ENCODE results near the gene CD74.
"Not testable (repeated sequence)": the region's sequence is repeated elsewhere in the genome, so short reads cannot be mapped to it uniquely, and the experiment has no call there.

Gene CD74

DNA sequence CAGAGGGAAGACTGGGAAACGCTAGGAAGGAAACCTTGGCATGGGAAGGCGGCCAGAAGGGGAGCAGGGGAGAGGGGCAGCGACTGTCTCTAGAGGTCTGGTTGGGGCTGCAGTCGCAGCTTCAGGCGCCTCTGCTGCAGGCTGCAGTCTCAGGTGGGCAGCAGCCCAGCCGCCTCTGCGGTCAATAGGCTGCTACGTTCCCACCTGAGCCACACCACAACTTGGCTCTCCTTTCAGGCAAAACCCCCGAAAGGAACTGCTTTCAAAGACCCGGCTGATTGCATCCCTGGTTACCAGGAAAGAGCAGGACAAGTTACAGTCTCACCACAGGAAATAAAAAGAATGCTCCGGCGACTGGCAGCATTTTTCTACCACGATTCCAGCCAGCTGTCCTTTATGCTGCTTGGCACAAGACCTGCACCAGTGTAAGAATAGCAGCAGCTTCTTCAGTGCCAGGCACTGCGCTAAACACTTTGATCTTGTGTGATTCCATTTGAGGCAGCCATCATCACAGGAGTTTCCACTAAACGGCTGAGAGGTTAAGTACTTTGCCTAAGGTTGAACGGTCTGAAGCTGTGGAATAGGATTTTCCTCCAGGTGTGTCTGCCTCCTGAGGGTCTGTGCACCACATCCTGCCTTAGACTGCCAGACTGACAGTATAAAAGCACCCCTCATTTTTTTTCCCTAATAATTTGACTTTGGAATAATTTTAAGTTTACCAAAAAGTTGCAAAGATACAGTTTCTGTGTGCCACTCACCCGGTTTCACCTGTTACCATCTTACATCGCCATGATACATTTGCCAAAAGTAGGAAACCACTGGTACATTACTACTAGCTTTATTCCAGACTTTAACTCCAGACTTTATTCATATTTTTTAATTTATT, 29.3 kb upstream of the CD74 start:
- DNase-seq (ENCODE audit: low spot score): no peak

DNA sequence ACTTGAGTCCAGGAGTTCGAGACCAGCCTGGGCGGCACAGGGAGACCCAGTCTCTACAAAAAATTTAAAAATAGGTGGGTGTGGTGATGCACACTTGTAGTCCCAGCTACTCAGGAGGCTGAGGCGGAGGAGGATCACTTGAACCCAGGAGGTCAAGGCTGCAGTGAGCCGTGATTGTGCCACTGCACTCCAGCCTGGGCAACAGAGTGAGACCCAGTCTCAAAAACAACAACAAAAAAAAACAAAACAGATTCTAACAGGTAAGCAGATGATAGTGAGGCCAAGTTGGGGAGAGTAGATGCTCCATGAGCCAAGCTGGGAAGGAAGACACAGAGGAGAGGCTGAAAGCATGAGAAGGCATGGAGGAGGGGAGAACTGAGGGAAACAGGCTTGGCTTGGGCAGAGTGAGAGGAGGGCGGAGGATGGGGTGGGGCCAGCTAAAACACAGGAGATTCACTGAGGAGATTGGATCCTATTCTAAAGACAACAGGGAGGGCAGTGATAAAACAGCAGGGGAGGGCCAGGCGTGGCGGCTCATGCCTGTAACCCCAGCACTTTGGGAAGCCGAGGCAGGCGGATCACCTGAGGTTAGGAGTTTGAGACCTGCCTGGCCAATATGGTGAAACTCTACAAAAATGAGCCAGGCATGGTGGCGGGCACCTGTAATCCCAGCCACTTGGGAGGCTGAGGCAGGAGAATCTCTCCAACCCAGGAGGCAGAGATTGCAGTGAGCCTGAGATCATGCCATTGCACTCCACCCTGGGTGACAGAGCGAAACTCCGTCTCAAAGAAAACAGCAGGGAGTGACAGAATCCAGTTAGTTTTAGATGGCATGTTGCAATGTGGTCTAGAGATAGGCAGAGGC, 28.5 kb upstream of the CD74 start:
- DNase-seq (ENCODE audit: low spot score): no peak

DNA sequence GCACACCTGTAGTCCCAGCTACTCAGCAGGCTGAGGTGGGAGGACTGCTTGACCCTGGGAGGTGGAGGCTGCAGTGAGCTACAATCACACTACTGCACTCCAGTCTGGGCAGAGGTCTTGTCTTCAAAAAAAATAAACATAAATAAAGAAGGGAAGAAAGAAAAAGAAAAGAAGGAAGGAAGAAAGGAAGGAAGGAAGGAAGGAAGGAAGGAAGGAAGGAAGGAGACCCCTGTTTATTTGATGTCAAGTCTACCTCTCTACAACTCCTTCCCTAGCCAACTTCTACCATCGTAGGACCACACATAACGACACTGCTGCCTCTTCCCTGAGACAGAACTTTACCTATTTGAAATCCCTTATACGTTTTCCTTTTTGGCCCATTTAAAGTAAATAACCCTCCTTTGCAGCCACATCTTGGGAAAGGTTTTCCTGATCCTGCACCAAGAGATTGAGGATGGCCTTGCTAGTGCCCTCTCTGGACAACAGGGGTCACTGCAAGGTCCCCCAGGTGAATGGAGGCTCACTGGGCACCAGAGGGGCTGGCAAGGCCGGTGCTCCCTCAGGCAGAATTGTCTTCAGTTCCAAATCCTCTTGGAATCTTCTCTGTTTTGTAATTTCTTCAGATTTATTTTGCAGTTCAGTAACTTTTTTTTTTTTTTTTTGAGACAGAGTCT, 26.3 kb upstream of the CD74 start:
- DNase-seq (ENCODE audit: low spot score): peak; percentile 56

DNA sequence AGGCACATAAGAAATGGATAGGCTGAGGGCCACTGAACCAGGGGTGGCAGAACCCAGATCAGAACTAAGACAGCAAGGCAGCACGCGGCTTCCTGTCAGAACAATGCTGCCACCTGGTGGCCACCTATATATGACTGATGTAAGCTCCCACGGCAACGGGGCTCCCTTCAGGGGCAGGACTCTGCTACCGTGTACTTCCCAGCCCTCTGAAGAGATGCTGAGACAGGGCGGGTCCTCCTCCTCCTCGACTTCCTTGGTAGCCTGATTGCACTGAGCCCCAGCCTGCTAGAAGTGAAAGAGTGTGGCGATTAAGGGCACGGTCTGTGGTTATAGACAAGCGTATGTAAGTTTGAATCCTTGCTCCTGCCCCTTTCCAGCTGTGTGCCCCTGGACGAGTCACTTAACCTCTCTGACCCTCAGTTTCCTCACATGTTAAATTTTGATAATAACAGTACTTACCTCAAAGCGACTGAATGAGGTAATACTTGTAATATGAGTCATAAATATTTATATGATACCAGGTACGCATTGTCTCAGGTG, 23.5 kb upstream of the CD74 start:
- peak; percentile 91 for DNase-seq (ENCODE audit: low spot score)

DNA sequence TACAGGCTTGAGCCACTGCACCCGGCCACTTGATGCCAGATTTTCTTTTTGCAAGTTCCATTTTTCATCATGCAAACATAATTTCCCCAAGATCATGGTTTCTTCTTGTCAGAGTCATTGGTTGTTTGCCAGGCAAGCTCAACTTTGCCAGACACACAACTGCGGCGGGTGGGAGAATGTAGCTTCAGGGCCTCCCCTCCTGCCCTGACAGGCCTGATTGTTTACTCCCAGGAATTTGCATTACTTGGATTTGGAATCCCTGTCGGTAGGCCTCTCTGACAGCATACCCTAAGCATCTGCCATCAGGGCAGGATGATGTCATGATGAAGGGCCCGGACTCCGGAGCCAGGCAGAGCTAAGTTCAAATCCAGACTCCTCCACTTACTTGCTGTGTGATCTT, 21.8 kb upstream of the CD74 start:
- peak; percentile 33 for DNase-seq (ENCODE audit: low spot score)

DNA sequence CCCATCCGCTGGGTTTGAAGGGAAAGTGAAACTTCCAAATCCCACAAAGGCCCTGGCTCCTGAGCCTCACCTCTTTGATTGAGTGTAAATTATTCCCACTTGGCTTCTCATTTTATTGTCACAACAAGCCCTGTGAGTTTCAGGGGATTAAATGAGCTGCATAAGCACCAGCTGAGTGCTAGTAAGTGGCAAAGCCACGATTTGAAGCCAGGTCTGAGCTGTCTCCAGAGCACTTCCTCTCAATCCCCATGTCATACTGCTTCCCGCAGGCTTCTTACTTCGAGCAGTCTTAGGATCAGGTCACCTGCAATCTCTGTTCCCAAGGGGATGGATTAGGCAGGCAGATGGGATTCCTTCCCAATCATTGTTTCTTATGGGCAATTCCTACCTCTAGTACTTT, 18.9 kb upstream of the CD74 start:
- no peak for DNase-seq (ENCODE audit: low spot score)

DNA sequence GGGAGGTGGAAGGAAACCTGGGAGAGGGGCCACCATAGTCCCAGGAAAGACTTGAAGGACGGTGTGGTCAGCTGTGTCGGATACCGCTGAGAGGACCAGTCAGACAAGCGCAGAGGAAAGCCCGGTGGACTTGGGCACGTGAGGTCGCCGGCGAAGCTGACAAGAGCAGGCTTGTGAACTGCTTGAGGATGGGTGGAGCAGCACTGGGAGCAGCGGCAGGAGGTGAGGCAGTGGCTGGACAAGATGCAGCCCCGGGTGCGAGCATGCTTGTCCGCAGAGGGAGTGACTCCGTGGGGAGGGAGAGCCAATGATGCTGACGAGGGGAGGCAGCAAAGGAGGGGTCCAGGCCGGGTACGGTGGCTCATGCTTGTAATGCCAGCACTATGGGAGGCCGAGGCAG, 18.3 kb upstream of the CD74 start:
- DNase-seq (ENCODE audit: low spot score): no peak

DNA sequence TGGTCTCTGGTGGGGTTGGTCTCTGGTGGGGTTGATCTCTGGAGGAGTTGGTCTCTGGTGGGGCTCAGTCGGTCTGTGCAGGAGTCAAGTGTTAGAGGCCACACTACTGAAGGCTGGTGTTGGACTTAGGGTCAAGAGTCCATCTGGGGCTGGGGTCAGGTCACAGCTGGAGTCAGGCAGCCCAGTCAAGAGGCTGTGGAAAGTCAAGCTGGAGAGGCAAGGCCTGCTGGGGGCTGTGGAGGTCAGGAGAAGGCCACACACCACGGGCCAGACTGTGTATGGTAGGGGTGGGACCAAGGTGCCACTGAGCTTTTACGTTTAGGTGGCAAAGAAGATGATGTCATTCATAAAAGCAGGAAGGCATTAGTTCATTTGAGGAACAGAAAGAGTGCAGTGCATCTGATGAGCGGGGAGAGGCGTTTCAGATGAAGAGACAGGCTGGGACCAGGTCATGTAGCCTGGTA, 16.7 kb upstream of the CD74 start:
- no peak for DNase-seq (ENCODE audit: low spot score)

DNA sequence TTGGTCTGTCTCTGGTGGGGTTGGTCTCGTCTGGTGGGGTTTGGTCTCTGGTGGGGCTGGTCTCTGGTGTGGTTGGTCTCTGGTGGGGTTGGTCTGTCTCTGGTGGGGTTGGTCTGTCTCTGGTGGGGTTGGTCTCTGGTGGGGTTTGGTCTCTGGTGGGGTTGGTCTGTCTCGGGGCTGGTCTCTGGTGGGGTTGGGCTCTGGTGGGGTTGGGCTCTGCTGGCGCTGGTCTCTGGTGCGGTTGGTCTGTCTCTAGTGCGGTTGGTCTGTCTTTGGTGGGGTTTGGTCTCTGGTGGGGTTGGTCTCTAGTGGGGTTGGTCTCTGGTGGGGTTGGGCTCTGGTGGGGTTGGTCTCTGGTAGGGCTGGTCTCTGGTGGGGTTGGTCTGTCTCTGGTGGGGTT, 16.3 kb upstream of the CD74 start:
- DNase-seq (ENCODE audit: low spot score): no peak

DNA sequence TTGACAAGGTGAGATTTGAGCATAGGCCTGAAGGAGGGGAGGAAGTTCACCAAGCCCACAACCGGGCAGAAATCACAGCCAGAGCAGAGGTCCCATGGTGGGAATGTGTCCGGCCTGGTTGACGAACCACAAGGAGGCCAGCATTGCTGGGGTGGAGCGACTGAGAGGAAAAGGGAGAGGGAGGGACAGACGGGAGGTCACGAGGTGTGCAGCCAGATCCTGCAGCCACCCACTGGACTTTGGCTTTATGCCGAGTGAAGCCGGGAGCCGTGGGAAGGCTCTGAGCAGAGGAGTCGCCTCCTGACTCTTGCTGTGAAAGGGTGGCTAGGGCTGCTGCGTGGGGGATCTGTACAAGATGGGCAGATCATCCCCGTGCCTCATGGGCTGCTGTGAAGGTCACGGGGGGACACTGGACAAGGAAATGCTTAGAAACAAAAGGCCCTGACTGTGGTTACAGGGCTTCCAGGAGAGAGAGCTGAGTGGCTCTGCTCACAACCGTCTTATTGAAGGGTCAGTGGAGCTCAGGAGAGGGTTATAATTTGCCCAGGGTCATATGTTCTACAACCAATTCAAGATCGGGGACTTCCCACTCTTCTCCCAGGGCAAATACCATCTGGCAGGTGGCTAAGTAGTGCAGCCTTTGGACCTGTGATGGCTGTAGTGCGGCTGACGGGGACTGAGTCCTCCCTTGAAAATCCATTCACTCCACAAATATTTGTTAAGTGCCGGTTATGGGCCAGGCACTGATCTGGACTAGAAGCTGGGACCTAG, 15.6 kb upstream of the CD74 start:
- DNase-seq (ENCODE audit: low spot score): no peak

DNA sequence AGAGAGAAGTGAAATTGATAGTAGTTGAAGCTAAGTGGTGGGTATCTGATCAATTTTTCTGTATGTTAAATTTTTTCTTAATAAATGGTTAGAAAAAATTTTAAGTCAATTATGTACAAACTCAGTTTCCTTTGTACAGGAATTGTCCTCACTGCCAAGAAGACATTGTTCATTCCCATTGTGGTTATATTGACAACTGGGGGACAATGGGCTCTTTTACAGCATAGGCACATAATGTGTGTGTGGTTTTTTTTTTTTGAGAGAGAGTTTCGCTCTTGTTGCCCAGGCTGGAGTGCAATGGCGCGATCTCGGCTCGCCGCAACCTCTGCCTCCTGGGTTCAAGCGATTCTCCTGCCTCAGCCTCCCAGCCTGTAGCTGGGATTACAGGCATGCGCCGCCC, 13.5 kb upstream of the CD74 start:
- DNase-seq (ENCODE audit: low spot score): not testable (repeated sequence)

DNA sequence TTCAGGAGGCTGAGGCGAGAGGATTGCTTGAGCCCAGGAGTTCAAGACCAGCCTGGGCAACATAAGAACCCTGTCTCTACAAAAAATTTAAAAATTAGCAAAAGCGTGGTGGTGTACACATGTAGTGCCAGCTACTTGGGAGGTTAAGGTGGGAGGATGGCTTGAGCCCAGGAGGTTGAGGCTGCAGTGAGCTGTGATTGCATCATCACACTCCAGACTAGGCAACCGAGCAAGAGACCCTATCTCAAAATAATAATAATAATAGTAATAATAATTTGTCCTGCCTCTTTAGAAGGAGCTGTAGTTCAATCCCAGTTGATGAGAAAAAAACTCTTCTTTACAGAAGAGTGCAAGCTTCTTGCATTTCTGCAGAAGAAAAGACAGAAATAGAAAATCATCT, 10.0 kb upstream of the CD74 start:
- no peak for DNase-seq (ENCODE audit: low spot score)

DNA sequence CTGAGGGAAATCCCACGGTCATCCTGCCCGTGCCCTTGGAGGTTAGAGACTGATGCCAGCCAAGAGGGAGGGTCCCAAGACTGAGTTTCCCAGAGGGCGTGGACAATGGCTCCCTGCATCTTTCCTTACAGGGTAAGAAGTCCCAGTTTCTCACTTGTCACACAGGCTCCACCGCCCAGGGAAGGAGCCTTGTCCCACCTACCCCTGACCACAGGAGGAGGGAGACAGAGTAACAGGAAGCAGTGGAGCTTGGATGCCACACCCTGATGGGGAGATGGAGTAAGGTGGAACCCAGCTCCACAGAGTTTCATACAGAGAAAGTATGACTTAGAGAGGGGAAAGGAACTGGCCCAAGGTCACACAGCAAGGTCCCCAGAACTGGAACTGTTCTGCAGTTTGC, 9.4 kb upstream of the CD74 start:
- no peak for DNase-seq (ENCODE audit: low spot score)

DNA sequence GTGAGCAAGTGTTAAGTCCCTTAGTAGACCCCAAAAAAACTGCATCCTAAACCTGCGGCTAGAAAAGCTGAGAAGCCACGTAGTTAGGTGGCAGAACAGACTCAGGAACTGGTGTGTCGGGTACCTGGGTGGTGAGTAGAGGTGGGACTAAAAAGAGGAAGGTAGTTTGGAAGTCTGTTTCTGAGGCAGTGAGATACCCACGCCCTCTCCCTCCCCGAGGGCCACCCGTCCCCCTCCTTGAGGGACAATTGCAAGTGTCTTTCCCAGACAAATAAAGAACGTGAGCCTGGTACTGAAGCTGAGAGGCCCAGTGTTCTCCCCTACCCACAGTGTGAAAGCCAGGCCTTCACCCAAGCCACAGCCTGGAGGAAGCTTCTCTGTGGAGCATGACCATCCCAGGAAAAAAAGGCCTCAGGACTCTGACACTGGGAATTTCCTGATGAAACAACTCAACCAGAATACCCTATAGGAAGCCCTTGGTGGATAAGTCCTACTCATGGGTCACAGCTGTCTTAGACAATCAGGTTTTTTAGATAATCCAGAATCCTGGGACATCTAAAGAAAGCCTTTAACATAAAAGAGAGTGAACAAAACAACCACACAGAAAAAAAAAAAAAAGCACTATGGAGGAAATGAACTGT, 7.0 kb upstream of the CD74 start:
- no peak for DNase-seq (ENCODE audit: low spot score)

DNA sequence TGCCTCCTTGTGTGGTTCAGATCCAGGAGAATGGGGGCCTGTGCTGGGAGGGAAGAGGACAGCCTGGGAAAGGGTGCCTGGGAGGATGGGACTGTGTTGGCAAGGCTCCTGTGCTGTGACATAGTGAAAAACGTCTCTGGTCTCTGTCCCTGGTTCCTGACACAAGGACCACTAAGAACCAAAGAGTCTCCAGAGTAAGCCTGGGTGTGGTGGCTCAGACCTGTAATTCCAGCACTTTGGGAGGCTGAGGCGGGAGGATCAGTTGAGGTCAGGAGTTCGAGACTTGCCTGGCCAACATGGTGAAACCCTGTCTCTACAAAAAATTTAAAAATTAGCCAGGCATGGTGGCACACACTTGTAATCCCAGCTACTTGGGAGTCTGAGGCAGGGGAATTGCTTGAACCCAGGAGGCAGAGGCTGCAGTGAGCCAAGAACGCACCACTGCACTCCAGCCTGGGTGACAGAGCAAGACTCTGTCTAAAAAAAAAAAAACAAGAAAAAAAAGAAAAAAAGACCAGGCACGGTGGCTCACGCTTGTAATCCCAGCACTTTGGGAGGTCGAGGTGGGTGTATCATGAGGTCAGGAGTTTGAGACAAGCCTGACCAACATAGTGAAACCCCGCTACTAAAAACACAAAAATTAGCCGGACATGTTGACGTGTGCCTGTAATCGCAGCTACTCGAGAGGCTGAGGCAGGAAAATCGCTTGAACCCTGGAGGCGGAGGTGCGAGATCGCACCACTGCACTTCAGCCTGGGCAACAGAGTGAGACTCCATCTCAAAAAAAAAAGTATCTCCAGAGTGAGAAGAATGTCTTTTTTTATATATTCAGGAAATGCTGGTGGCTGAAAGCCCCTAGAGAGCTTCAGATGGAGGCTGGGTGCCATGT, 1.4 kb upstream of the CD74 start:
- not testable (repeated sequence) for DNase-seq (ENCODE audit: low spot score)

DNA sequence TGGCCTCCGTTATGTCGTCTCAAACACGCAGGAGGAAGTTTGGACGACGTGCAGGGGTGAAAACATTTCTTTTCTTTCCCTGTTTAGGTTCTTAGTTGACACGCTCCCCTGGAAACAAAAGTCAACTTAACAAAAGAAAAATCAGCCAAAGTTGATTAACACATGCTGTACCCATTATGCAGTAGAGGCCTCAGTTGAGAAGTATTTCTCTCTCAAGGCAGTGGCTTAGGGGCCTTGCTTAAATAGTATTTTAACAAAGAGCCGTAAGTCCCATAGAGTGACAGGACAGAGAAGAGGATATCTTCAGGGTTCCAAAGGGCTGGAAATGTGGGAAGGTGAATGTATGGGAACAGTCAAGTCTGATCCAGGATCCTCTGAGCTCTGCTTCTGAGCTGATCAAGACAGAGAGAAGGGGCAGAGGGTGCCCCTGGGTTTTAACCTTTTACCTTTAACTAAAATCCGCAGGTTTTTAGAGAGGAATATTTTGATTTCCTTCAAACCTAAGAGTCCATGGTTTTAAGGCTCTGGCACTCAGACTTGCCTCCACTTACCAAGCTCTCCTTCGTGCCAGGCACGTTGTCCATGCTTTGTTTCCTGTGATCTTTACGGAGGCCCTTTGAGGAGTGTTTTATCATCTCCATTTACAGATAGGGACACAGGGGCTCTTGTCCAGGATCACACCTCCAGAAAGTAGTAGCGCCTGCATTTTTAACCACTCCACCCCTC, 629 bp upstream of the CD74 start:
- no peak for DNase-seq (ENCODE audit: low spot score)

DNA sequence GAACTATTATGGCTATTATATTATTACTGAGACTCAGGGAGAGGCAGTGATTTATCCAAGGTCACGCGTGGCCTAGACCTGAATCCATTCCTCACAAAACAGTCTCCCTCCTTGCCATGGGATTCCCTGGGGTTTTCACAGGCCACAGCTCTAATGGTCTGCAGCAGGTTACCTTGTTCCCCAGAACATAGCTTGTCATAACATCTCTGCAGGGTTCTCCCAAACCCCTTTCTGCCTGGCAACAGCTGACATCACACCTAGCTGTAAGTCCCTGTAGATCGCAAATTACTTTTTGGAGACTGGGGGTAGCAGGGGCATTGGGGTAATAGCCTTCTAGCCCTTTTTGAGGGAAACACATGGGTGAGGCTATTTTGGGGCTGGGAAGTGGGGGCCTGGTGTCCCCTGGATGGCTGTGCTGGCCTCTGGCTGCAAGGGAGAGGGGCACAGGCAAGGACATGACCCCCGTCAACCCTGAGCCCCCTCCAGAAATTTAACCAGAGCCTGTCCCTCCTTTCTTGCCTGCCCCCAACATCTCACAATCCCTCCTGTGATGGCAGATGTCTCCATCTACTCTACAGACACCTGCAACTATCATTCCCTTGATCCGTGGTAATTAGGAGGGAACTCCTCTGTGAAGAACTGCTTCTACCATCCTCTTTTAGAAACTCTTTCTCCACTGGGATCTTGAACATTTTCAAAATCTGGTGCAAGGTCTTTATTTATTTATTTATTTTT, 1.3 kb downstream of the CD74 start:
- DNase-seq (ENCODE audit: low spot score): no peak

DNA sequence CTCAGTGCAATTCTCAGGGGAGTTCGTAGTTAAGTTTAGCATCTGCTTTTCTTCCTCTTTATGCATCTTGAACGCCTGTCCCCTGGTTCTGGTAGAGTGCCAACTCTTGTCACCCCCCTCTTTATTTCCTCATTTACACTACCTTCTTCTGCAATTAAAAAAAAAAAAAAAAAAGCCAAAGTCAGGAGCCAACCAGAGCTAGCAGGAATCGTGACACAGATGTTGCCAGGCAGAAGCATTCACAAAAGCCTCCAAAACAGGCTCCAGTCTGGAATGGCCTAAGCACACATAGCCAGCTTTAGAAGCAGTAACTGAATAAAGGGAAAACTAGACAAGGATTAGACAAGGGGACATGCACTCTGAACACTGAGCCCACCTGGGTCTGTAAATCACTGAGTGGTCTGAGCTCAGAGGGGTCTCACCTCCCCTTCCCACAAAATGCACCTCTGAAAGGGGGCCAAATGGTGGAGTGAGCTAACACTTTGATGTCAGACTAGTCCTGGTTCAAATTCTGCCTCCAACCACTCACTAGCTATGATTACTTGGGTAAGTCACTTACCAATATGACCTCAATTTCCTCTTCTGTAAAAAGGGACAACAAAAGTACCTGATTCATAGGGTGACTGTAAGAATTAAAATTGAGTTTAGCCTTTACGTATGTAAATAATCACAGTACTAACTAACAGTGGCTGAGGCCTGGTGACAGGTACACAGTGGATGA, 2.0 kb downstream of the CD74 start:
- DNase-seq (ENCODE audit: low spot score): peak; percentile 71

Measured in RKO (cell line).